Esophagus muscularis mucosa (tissue), 3 donors: Measurements from ENCODE around the gene PLXNA4.

ENCODE experiments used
- POLR2A ChIP-seq: fragments of 450-650 bp; IDR thresholded peaks from one replicate; pipeline ENCODE4 v1.6.1; 2017; ENCODE audit warnings: antibody characterized with exemption, moderate library complexity, mild to moderate bottlenecking, low read depth
- TF ChIP-seq, protein P1 (sequence below), 3 experiments: fragments of 200-600 bp in 2 of 3; fragments of 450-650 bp in 1 of 3; sonication (generic) in 2 of 3; IDR thresholded peaks; one replicate each; pipeline ENCODE4 v1.5.1; 2017 to 2019; ENCODE audit warnings: antibody characterized with exemption in 3 of 3, mild to moderate bottlenecking in 2 of 3, moderate library complexity in 1 of 3

DNA sequence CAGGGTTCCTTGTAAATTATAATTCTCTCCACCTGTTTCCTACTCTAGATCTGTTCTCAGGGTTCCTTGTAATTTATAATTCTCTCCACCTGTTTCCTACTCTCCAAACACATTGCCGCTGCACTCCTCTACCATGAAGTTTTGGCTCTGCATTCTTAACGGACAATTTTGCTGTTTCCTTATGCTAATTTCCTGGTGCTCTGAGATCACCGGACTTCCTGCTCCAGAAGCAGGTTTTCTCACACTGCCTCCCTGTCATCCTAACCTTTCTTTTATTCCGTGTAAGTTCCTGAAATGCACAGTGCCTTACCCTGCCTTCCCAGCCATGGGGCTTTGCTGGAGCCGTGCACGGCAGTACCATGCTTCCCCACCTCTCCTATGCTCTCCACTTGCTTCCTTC, 256.8 kb downstream of the PLXNA4 start:
- TF ChIP-seq, protein P1, sequence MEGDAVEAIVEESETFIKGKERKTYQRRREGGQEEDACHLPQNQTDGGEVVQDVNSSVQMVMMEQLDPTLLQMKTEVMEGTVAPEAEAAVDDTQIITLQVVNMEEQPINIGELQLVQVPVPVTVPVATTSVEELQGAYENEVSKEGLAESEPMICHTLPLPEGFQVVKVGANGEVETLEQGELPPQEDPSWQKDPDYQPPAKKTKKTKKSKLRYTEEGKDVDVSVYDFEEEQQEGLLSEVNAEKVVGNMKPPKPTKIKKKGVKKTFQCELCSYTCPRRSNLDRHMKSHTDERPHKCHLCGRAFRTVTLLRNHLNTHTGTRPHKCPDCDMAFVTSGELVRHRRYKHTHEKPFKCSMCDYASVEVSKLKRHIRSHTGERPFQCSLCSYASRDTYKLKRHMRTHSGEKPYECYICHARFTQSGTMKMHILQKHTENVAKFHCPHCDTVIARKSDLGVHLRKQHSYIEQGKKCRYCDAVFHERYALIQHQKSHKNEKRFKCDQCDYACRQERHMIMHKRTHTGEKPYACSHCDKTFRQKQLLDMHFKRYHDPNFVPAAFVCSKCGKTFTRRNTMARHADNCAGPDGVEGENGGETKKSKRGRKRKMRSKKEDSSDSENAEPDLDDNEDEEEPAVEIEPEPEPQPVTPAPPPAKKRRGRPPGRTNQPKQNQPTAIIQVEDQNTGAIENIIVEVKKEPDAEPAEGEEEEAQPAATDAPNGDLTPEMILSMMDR (IDR thresholded peaks at IDR 0.05): no peak
- no peak for TF ChIP-seq POLR2A
